WTC11 (cell line): Measurements from ENCODE around the gene FRRS1. TPM values are rescaled to one million over a fixed set of nuclear protein-coding genes. Genes with fewer than 3 reads are reported as not detected.

Experiments used
- ATAC-seq: fragments of 200-7000 bp; cut with Tn5 transposase; 2 replicates; pipeline ENCODE4 v1.10.0; 2021; ENCODE audit warnings: mild to moderate bottlenecking, moderate library complexity
- CTCF ChIA-PET: fragments of 300-600 bp; sonication (Branson Sonifier 250); formaldehyde crosslinking; loops from one replicate; lab custom pipeline; 2021; ENCODE audit warnings: antibody characterized with exemption; lab: Charles Lee
- POLR2A ChIA-PET: fragments of 350-600 bp; sonication (Branson Sonifier 250); formaldehyde crosslinking; loops from one replicate; lab custom pipeline; 2021; ENCODE audit warnings: antibody characterized with exemption; lab: Charles Lee
- DNase-seq: peaks from one replicate; pipeline ENCODE4 v3.0.0; 2021; ENCODE audit warnings: low spot score
- H3K27ac Mint-ChIP-seq: 2 replicates; pipeline ENCODE4 v1.8.0; 2021; ENCODE audit warnings: mixed read lengths
- H3K27me3 Mint-ChIP-seq: 2 replicates; pipeline ENCODE4 v1.8.0; 2021; ENCODE audit warnings: low read depth, mild to moderate bottlenecking, moderate library complexity, mixed read lengths
- H3K36me3 Mint-ChIP-seq: 2 replicates; pipeline ENCODE4 v1.8.0; 2021; ENCODE audit warnings: mixed read lengths
- H3K4me1 Mint-ChIP-seq: 2 replicates; pipeline ENCODE4 v1.8.0; 2022; ENCODE audit warnings: mixed read lengths
- H3K4me3 Mint-ChIP-seq: 2 replicates; pipeline ENCODE4 v1.8.0; 2021; ENCODE audit warnings: mild to moderate bottlenecking, moderate library complexity, mixed read lengths
- H3K9me3 Mint-ChIP-seq: 2 replicates; pipeline ENCODE4 v1.8.0; 2021; ENCODE audit warnings: mixed read lengths
- EMX1 ChIP-seq: fragments of 250-450 bp; sonication (Bioruptor Pico); IDR thresholded peaks from 2 replicates; pipeline ENCODE4 v1.8.0; 2021; ENCODE audit warnings: mild to moderate bottlenecking
- ESRRA ChIP-seq: sonication (generic); formaldehyde crosslinking; IDR thresholded peaks from 2 replicates; pipeline ENCODE4 v1.8.1; 2022; ENCODE audit warnings: mild to moderate bottlenecking, missing genetic modification reagents, borderline replicate concordance
- MXD4 ChIP-seq: fragments of 250-450 bp; sonication (Bioruptor Pico); IDR thresholded peaks from 2 replicates; pipeline ENCODE4 v1.8.0; 2021; ENCODE audit warnings: mild to moderate bottlenecking, moderate library complexity, borderline replicate concordance
- NR1H2 ChIP-seq: sonication (generic); formaldehyde crosslinking; IDR thresholded peaks from 2 replicates; pipeline ENCODE4 v1.9.0; 2021; ENCODE audit warnings: mild to moderate bottlenecking, moderate library complexity, missing genetic modification reagents
- OVOL2 ChIP-seq: fragments of 250-450 bp; sonication (Bioruptor Pico); IDR thresholded peaks from 2 replicates; pipeline ENCODE4 v1.9.0; 2021; ENCODE audit warnings: mild to moderate bottlenecking, borderline replicate concordance
- RELA ChIP-seq: sonication (generic); formaldehyde crosslinking; IDR thresholded peaks from 2 replicates; pipeline ENCODE4 v1.8.1; 2022; ENCODE audit warnings: missing genetic modification reagents, mild to moderate bottlenecking, borderline replicate concordance
- SMAD3 ChIP-seq: sonication (generic); formaldehyde crosslinking; IDR thresholded peaks from 2 replicates; pipeline ENCODE4 v1.8.0; 2022; ENCODE audit warnings: missing genetic modification reagents, mild to moderate bottlenecking, borderline replicate concordance
- TEAD1 ChIP-seq: sonication (generic); formaldehyde crosslinking; IDR thresholded peaks from 2 replicates; pipeline ENCODE4 v1.8.0; 2022; ENCODE audit warnings: mild to moderate bottlenecking, missing genetic modification reagents
- ZNF138 ChIP-seq: sonication (generic); formaldehyde crosslinking; conservative IDR thresholded peaks from 2 replicates; pipeline ENCODE4 v1.8.1; 2022; ENCODE audit warnings: mild to moderate bottlenecking, moderate library complexity, missing genetic modification reagents
- ZNF219 ChIP-seq: sonication (generic); formaldehyde crosslinking; IDR thresholded peaks from 2 replicates; pipeline ENCODE4 v1.8.0; 2023; ENCODE audit warnings: missing genetic modification reagents, mild to moderate bottlenecking, borderline replicate concordance
- ZNF232 ChIP-seq: sonication (generic); formaldehyde crosslinking; IDR thresholded peaks from 2 replicates; pipeline ENCODE4 v1.8.0; 2022; ENCODE audit warnings: mild to moderate bottlenecking, missing genetic modification reagents
- ZNF396 ChIP-seq: fragments of 250-450 bp; sonication (Bioruptor Pico); IDR thresholded peaks from 2 replicates; pipeline ENCODE4 v1.8.0; 2021; ENCODE audit warnings: mild to moderate bottlenecking, moderate library complexity, borderline replicate concordance
- total RNA-seq: library from RNA; stranded (reverse); gene quantifications from 3 replicates; pipeline ENCODE4 v1.2.3, GENCODE V29; 2021
- TF ChIP-seq, protein P1 (sequence below): sonication (generic); formaldehyde crosslinking; IDR thresholded peaks from 2 replicates; pipeline ENCODE4 v1.8.1; 2023; ENCODE audit warnings: mild to moderate bottlenecking, missing genetic modification reagents, moderate library complexity
- TF ChIP-seq, protein P2 (sequence below): sonication (generic); formaldehyde crosslinking; IDR thresholded peaks from 2 replicates; pipeline ENCODE4 v1.8.0; 2022; ENCODE audit warnings: mild to moderate bottlenecking, missing genetic modification reagents
- TF ChIP-seq, protein P3 (sequence below): sonication (generic); formaldehyde crosslinking; IDR thresholded peaks from 2 replicates; pipeline ENCODE4 v1.8.1; 2022; ENCODE audit warnings: low read depth, missing genetic modification reagents, borderline replicate concordance
- TF ChIP-seq, protein P4 (sequence below): sonication (generic); formaldehyde crosslinking; IDR thresholded peaks from 2 replicates; pipeline ENCODE4 v1.8.0; 2022; ENCODE audit warnings: missing genetic modification reagents
- TF ChIP-seq, protein P5 (sequence below): sonication (generic); formaldehyde crosslinking; IDR thresholded peaks from 2 replicates; pipeline ENCODE4 v1.8.0; 2022; ENCODE audit warnings: mild to moderate bottlenecking, missing genetic modification reagents
- TF ChIP-seq, protein P6 (sequence below): sonication (generic); formaldehyde crosslinking; IDR thresholded peaks from 2 replicates; pipeline ENCODE4 v1.8.1; 2023; ENCODE audit warnings: mild to moderate bottlenecking, missing genetic modification reagents, moderate library complexity
- TF ChIP-seq, protein P7 (sequence below): fragments of 200-600 bp; IDR thresholded peaks from 2 replicates; pipeline ENCODE4 v1.8.0; 2022; ENCODE audit warnings: antibody characterized with exemption

The FRRS1 gene
- total RNA-seq, 1 experiment from 2014 or later = 6.2 TPM

DNA sequence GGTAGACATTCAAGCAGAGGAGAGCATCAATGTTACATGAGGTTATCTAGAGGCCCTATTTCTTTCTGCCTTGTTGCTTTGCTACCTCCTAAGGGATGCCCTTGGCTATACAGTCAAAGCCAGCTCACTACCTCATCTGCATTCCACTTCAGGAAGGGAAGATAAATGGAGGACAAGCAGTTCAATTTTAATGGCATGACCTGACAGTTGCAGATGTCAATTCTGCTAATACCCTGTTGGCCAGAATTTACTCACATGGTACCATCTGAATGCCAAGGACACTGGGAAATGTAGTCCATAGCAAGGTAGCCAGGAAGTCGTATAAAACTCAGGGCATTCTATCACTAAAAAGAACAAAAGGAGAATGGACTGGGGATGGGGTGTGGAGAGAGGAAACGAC is 89.0 kb downstream of the FRRS1 start:
- H3K27ac Mint-ChIP-seq = no peak overlapping the region
- TF ChIP-seq, protein P1, sequence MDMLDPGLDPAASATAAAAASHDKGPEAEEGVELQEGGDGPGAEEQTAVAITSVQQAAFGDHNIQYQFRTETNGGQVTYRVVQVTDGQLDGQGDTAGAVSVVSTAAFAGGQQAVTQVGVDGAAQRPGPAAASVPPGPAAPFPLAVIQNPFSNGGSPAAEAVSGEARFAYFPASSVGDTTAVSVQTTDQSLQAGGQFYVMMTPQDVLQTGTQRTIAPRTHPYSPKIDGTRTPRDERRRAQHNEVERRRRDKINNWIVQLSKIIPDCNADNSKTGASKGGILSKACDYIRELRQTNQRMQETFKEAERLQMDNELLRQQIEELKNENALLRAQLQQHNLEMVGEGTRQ (CRISPR knock-in tag) = peak; percentile 77
- TF ChIP-seq, protein P2, sequence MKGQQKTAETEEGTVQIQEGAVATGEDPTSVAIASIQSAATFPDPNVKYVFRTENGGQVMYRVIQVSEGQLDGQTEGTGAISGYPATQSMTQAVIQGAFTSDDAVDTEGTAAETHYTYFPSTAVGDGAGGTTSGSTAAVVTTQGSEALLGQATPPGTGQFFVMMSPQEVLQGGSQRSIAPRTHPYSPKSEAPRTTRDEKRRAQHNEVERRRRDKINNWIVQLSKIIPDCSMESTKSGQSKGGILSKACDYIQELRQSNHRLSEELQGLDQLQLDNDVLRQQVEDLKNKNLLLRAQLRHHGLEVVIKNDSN (CRISPR knock-in tag) = peak; percentile 77
- TF ChIP-seq ZNF232 (CRISPR knock-in tag) = no peak
- TF ChIP-seq SMAD3 (CRISPR knock-in tag) = no peak
- TF ChIP-seq OVOL2 = no peak
- TF ChIP-seq, all 79 proteins: peak for 2
- ATAC-seq (peak; percentile 92), DNase-seq (no peak)
- ChIA-PET CTCF (no interaction called here), POLR2A (no interaction called here)
- Mint-ChIP-seq H3K9me3 (no peaks in the 10 kb centered on the region), H3K4me1 (peaks cover 14% of the 10 kb centered on the region), H3K27me3 (no peaks in the 10 kb centered on the region), H3K36me3 (no peaks in the 10 kb centered on the region), H3K4me3 (no peak overlapping the region)

DNA sequence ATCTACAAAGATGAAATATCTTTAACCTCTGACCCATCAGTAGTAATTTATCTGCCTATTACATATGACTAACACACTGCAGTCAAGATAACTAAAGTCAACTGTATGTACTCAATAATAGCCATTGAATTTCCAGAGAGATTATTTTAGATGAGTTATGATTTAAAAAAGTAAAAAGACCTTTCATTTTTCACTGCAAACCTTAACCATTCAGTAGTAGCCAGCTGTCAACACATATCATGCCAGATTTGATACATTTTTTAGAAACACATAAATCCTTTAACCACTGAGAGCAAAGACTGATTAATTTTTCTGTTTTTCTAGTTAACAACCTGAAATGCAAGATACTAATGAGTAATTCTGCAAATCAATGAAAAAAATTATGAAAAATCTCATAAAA is 89.6 kb downstream of the FRRS1 start:
- CTCF ChIA-PET = no interaction called here
- no peak for TF ChIP-seq NR1H2 (CRISPR knock-in tag)
- no peak for TF ChIP-seq ZNF138 (CRISPR knock-in tag)
- no peak for TF ChIP-seq EMX1 (CRISPR knock-in tag)
- TF ChIP-seq ZNF396 (CRISPR knock-in tag) = no peak
- TF ChIP-seq TEAD1 = no peak
- no peak for TF ChIP-seq ESRRA (CRISPR knock-in tag)
- TF ChIP-seq, protein P3, sequence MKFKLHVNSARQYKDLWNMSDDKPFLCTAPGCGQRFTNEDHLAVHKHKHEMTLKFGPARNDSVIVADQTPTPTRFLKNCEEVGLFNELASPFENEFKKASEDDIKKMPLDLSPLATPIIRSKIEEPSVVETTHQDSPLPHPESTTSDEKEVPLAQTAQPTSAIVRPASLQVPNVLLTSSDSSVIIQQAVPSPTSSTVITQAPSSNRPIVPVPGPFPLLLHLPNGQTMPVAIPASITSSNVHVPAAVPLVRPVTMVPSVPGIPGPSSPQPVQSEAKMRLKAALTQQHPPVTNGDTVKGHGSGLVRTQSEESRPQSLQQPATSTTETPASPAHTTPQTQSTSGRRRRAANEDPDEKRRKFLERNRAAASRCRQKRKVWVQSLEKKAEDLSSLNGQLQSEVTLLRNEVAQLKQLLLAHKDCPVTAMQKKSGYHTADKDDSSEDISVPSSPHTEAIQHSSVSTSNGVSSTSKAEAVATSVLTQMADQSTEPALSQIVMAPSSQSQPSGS (CRISPR knock-in tag) = no peak
- TF ChIP-seq, protein P4, sequence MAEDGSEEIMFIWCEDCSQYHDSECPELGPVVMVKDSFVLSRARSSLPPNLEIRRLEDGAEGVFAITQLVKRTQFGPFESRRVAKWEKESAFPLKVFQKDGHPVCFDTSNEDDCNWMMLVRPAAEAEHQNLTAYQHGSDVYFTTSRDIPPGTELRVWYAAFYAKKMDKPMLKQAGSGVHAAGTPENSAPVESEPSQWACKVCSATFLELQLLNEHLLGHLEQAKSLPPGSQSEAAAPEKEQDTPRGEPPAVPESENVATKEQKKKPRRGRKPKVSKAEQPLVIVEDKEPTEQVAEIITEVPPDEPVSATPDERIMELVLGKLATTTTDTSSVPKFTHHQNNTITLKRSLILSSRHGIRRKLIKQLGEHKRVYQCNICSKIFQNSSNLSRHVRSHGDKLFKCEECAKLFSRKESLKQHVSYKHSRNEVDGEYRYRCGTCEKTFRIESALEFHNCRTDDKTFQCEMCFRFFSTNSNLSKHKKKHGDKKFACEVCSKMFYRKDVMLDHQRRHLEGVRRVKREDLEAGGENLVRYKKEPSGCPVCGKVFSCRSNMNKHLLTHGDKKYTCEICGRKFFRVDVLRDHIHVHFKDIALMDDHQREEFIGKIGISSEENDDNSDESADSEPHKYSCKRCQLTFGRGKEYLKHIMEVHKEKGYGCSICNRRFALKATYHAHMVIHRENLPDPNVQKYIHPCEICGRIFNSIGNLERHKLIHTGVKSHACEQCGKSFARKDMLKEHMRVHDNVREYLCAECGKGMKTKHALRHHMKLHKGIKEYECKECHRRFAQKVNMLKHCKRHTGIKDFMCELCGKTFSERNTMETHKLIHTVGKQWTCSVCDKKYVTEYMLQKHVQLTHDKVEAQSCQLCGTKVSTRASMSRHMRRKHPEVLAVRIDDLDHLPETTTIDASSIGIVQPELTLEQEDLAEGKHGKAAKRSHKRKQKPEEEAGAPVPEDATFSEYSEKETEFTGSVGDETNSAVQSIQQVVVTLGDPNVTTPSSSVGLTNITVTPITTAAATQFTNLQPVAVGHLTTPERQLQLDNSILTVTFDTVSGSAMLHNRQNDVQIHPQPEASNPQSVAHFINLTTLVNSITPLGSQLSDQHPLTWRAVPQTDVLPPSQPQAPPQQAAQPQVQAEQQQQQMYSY (CRISPR knock-in tag) = no peak
- no peak for TF ChIP-seq RELA (CRISPR knock-in tag)
- TF ChIP-seq, protein P5, sequence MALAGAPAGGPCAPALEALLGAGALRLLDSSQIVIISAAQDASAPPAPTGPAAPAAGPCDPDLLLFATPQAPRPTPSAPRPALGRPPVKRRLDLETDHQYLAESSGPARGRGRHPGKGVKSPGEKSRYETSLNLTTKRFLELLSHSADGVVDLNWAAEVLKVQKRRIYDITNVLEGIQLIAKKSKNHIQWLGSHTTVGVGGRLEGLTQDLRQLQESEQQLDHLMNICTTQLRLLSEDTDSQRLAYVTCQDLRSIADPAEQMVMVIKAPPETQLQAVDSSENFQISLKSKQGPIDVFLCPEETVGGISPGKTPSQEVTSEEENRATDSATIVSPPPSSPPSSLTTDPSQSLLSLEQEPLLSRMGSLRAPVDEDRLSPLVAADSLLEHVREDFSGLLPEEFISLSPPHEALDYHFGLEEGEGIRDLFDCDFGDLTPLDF (CRISPR knock-in tag) = no peak
- no peak for TF ChIP-seq ZNF219 (CRISPR knock-in tag)
- TF ChIP-seq, protein P6, sequence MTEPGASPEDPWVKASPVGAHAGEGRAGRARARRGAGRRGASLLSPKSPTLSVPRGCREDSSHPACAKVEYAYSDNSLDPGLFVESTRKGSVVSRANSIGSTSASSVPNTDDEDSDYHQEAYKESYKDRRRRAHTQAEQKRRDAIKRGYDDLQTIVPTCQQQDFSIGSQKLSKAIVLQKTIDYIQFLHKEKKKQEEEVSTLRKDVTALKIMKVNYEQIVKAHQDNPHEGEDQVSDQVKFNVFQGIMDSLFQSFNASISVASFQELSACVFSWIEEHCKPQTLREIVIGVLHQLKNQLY (CRISPR knock-in tag) = no peak
- TF ChIP-seq, protein P7, sequence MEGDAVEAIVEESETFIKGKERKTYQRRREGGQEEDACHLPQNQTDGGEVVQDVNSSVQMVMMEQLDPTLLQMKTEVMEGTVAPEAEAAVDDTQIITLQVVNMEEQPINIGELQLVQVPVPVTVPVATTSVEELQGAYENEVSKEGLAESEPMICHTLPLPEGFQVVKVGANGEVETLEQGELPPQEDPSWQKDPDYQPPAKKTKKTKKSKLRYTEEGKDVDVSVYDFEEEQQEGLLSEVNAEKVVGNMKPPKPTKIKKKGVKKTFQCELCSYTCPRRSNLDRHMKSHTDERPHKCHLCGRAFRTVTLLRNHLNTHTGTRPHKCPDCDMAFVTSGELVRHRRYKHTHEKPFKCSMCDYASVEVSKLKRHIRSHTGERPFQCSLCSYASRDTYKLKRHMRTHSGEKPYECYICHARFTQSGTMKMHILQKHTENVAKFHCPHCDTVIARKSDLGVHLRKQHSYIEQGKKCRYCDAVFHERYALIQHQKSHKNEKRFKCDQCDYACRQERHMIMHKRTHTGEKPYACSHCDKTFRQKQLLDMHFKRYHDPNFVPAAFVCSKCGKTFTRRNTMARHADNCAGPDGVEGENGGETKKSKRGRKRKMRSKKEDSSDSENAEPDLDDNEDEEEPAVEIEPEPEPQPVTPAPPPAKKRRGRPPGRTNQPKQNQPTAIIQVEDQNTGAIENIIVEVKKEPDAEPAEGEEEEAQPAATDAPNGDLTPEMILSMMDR = no peak
- no peak for TF ChIP-seq MXD4

More for the DNA sequence above, 89.6 kb downstream of the FRRS1 start:
- Mint-ChIP-seq H3K36me3 (no peaks in the 10 kb centered on the region), H3K27ac (no peak overlapping the region), H3K27me3 (no peaks in the 10 kb centered on the region), H3K4me1 (peaks cover 16% of the 10 kb centered on the region), H3K4me3 (no peak overlapping the region), H3K9me3 (no peaks in the 10 kb centered on the region)
- ATAC-seq (no peak), DNase-seq (no peak)
- POLR2A ChIA-PET = no interaction called here
